Ramos (cell line): ENCODE data around the gene RASA2.

ENCODE experiments used
- in situ Hi-C: fragments of 300-500 bp; cut with MboI; formaldehyde crosslinking; loops from one replicate; pipeline ENCODE4 v1.14.3; 2022; ENCODE audit warnings: low sequenced_read_pairs; ENCODE audit not compliant: unreplicated experiment

RASA2 gene, protein sequence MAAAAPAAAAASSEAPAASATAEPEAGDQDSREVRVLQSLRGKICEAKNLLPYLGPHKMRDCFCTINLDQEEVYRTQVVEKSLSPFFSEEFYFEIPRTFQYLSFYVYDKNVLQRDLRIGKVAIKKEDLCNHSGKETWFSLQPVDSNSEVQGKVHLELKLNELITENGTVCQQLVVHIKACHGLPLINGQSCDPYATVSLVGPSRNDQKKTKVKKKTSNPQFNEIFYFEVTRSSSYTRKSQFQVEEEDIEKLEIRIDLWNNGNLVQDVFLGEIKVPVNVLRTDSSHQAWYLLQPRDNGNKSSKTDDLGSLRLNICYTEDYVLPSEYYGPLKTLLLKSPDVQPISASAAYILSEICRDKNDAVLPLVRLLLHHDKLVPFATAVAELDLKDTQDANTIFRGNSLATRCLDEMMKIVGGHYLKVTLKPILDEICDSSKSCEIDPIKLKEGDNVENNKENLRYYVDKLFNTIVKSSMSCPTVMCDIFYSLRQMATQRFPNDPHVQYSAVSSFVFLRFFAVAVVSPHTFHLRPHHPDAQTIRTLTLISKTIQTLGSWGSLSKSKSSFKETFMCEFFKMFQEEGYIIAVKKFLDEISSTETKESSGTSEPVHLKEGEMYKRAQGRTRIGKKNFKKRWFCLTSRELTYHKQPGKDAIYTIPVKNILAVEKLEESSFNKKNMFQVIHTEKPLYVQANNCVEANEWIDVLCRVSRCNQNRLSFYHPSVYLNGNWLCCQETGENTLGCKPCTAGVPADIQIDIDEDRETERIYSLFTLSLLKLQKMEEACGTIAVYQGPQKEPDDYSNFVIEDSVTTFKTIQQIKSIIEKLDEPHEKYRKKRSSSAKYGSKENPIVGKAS

DNA sequence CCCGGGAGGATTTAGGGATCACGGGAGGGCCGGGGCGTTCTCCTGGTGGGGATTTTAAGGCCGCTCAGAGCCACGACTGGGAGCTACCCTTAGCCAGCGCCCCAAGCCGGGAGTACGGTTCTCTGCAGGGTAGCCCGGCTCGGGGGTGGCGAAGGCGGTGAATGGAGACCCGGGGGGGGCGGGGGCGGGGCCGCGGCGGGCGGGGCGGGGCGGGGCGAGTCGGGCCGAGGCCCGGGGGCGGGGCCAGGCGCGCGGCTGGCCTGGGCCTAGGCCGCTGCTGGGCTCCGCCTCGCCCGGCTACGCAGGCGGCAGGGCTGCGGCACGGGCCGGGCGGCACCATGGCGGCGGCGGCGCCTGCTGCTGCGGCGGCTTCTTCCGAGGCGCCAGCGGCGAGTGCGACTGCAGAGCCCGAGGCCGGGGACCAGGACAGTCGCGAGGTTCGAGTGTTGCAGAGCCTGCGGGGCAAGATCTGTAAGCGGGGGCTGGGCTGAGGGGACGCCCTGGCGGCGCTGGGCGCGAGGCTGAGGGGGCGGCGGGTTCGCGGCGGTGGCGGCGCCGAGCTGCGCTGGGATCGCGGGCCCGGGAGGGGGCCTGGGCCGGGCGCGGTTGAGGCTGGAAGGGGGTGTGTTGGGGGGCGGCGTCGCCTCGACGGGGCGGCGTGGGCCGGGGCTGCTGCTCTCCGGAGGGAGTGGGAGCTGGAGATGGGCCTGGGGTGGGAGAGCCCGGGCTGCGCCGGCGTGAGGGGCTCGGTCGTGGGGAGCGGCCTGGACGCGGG, at the start of gene RASA2:
TSS of gene RASA2 (plus strand) at position 282 of the 775 bp plus-strand sequence. CDS start at position 339, 57 bp downstream.
- in situ Hi-C loops = no loop called here

DNA sequence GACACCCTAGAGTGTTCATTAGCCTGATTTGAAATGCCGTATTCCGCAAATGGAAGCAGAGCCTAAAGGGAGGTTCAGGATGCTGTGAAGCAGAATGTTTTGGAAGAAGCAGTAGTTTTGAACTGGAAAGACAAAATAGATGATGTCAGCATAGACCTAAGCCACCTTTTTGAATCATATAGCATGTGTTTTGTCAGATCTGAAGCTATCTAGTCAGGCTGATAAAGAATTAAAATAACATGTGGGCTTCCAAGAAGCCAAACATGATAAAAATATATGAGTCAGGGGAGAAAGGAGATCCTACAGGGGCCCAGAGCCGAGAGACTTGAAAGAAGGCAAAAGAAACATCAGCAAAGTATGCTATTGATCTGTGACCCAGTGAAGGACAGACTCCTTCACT, 47.2 kb upstream of the RASA2 start:
- in situ Hi-C loops = no loop called here

DNA sequence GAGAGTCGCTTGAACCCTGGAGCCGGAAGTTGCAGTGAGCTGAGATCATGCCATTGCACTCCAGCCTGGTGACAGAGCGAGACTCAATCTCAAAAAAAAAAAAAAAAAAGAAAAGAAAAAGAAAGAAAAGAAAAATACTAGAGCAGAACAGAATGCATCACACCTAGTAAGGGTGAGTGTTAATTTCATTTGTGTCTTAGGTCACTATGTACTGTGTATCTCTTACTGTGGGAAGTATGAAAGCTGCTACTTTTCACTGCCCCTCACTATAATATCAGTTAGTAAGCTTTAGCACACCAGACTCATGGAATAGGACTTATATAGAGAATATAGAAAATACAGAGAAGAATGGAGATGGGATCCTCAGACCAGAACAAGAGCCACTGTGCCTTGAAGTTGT, 45.9 kb upstream of the RASA2 start:
- in situ Hi-C loops = no loop called here

DNA sequence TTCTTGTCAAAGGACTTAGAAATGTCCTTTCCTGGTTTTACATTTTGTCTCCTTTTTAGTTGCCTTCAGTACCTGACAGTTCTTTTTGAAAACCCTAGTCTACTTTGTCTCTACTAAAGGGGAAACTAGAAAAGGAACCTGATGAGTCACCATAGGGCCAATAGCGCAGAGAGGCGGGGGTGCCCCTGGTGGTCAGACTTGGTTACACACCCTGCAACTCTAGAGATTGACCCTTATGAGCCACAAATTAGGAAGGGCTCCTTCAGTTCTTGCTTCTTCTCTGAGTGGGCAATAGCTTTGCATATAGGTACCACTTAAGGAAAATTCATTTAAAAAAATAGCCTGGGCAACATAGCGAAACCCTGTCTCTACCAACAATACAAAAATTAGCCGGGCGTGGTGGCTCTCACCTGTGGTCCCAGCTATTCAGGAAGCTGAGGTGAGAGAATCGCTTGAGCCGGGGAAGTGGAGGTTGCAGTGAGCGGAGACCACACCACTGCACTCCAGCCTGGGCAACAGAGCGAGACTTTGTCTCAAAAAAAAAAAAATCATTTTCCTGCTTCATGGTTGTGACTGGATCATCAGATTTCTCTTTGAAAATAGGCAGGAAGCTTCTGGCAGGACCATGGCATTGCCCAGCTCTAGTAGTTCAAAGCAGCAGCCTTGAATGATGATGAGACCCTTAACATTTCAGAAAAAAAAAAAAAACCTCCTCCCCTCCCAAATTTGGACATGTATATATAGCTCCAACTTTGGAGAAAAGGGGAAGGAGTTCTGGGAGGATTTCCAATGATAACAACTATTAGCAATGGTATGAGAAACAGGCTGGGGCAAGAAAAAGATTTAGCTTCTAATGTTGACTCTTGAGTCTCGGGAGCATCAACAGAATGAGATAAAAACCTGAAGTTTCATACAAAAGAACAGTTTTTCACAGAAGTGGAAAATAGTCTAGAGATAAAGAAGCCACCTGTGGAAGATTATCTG, 45.2 kb upstream of the RASA2 start:
- in situ Hi-C loops = no loop called here

DNA sequence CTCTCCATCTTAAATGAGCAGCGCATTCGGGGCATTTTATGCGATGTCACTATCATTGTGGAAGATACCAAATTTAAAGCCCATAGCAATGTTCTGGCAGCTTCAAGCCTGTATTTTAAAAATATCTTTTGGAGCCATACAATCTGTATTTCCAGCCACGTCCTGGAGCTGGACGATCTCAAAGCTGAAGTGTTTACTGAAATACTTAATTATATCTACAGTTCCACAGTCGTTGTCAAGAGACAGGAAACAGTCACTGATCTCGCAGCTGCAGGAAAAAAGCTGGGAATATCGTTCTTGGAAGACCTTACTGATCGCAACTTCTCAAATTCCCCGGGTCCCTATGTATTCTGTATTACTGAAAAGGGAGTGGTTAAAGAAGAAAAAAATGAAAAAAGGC, 44.4 kb upstream of the RASA2 start:
- in situ Hi-C loops = no loop called here

DNA sequence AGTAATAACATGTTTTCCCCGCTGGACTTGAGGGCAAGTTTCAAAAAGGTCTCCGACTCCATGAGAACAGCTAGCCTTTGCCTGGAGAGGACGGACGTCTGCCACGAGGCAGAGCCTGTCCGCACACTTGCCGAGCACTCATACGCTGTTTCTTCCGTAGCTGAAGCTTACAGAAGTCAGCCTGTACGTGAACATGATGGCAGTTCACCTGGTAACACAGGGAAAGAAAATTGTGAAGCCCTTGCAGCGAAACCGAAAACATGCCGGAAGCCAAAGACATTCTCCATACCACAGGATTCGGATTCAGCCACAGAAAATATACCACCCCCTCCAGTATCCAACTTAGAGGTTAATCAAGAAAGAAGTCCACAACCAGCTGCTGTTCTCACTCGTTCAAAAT, 43.9 kb upstream of the RASA2 start:
- in situ Hi-C loops = no loop called here

DNA sequence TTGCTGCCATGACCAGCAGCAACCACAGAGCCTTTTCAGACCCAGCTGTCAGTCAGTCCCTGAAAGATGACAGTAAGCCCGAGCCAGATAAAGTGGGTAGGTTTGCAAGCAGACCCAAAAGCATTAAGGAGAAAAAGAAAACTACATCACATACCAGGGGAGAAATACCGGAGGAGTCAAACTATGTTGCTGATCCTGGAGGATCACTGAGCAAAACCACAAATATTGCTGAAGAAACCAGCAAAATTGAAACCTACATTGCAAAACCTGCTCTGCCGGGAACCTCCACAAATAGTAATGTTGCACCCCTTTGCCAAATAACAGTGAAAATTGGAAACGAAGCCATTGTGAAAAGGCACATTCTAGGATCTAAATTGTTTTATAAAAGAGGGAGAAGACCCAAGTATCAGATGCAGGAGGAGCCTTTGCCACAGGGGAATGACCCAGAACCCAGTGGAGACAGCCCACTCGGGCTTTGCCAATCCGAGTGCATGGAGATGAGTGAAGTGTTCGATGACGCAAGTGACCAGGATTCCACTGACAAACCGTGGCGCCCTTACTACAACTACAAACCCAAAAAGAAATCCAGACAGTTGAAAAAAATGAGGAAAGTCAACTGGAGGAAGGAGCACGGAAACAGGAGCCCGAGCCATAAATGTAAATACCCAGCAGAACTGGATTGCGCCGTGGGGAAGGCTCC, 42.1 kb upstream of the RASA2 start:
- in situ Hi-C loops = no loop called here

DNA sequence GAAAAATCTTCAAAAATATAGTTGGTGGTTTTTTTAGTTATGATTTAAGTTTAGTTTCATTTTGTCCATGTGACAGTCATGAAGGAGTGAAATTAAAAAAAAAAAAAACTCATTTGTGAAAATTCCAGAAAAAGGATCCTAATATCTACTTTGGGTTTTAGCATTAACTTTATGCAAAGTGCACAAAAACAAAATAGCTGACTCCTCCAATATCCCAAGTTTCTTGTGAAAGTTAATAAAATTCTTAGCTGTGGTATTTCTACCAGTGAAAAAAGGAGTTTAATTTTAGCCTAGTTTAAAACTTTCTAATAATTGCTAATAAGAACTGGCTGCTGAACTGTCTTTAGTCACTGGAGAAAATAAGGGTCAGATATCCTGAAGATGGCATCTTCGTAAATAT, 40.8 kb upstream of the RASA2 start:
- in situ Hi-C loops = no loop called here

DNA sequence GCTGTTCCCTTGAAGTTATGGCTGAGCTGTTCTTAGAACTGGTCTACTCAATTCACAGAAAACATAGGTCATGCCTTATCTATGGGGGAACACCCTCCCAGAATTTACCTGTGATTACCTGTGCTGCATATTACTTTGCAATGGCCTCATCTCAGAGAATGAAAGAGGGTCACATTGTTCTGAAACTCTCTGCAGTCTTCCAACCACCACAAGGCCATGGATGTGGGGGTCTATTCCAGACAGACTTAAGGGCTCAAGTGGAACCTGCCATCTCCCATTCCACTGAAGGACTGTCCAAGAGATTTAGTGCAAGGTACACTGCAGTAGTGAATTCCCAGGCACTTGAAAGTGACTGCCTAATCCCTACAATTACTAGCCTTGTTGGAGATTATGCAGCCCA, 40.1 kb upstream of the RASA2 start:
- in situ Hi-C loops = no loop called here

DNA sequence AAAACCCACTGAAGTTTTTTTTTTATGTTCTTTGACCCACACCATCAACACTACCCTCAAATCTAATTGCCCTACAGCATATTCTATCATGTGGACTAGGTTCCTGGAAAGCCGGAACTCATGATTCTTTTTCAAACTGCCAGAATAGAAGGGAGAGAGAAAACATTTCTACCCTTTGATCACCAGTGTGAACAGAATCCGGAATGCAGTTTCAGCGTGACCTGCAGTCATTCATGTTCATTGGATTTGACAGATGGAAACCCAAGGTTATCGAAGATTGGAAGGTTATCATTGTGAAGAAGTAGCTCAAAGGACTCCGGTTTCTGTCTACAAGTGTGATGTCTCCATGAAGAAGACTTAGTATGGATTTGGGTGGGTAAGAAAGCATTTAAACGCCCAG, 39.4 kb upstream of the RASA2 start:
- in situ Hi-C loops = no loop called here

DNA sequence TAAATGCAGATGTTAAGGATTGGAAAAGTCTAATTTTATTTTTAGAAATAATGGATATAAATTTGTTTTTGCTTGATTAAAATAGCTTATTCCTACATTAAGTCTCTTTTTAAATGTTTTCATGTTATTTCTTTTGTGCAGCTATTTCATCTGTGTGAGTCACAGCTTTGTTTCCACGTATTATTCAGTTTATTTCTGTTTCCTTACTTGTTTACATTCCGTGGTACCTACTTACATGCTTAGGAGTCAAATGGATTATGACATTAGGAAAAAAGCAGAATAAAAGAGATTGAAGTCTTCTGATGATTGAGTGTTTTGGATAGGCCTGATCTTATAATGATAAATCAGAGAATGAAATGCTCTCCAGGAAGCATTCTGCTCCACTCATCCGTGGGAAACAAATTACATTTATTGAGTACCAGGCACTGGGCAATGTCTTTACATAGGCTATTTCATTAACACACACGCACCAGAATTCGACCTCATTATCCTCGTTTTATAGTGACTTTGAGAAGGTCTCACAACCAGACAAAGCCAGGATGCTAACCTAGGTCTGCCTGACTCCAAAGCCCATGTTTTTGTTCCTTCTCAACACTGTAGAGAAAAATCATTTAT, 38.1 kb upstream of the RASA2 start:
- in situ Hi-C loops = no loop called here

DNA sequence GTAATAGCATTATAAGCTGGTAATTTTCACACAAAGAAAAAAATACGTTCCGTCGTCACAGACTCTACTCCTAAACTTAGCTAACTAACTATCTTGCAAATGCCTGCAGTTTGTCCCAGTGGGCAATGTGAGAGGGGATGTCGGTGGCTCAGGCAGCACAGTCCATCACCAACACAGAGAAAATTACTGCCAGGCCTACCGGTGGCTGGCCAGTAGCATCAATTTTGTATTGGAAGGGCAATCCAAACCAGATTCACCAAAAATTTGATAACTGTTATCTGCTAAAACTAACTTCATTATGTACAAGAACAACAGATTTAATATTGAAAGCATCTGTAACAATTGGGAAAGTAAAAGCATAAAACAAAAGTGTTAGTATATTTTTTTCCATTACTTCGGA, 37.4 kb upstream of the RASA2 start:
- in situ Hi-C loops = no loop called here

DNA sequence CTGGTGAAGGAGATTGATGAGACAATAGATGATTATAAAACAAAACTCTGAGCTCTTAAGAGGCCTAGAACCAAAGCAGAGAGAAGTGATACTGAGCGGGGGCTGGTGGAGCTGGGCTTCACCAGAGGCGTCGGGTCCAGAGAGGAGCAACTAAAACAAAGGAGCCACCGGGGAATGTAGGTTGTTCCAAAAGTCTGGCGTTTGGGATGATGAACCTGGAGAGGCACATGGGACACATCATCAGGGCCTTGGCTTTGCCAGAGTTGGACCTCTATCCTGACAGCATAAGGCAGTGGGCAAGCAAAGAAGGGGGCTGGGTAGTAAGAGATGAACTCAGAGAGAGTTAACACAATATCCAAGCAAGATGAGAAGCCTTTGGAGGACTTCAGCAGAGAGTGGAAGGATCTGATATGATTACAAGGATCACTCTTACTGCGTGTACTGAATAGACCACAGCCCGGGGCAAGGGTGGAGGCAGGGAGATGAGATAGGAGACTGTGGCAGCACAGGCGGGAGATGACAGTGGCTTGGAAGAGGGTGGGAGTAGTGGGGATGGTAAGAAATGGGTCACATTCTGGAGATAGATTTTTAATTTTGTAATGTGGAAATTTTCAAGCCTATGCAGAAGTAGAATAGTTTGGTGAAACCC, 36.0 kb upstream of the RASA2 start:
- in situ Hi-C loops = loop anchor here (5.0 to 10.0 kb wide), 2 partner anchors 144 to 194 kb away; no protein-coding TSS in a partner anchor

DNA sequence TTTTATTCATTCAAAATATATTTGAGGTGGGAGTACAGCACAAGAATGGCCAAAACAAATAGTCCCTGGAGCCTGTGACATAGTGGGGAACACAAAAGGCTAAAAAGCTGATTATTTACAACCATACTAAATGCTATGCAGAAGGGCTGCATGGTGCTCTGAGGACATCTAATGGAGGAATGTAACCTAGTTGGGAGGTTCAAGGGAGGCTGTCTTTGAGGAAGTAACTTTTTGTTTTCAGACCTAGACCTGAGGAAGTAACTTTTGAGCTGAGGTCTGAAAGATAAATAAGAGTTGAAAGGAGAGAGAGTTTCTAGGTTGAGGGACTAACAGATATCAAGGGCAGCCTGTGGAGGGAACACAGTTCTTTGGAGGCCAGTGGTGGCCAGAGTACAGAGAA, 34.8 kb upstream of the RASA2 start:
- in situ Hi-C loops = loop anchor here (5.0 to 10.0 kb wide), 2 partner anchors 145 to 193 kb away; no protein-coding TSS in a partner anchor

DNA sequence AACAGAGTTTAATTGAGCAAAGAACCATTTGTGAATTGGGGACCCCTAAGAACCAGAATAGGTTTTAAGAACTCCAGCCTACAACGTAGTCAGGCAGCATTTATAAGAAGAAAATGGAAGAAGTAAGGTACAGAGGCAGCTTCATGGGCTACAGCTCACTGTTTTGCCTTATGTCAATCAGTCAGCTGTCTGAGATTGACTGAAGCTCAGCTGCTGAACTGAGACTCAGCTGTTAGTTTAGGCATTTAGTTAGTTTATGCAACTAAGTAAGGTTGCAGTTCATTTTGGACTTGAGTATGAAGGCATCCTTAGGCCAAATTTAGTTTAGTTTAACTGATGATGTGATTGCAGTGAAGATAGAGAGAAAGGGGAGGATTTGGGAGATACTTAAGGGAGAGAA, 34.1 kb upstream of the RASA2 start:
- in situ Hi-C loops = loop anchor here (5.0 to 10.0 kb wide), 2 partner anchors 145 to 192 kb away; no protein-coding TSS in a partner anchor

DNA sequence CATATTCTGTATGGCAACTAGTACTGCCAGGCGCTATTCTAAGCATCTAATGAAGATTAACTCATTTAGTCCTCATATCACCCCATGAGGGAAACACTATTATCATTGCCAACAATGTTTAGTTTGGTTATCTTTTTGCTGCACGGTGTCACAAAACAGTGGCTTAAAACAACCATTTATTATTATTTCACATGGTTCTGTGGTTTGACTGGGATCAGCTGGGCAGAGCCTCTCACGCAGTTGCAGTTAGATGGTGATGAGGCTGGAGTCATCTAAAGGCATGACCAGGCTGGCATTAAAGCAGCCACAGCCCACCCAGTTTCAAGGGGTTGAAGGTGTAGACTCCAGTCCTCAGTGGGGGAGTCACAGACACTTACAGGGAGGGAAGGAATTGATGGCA, 32.8 kb upstream of the RASA2 start:
- in situ Hi-C loops = loop anchor here (5.0 to 10.0 kb wide), 2 partner anchors 147 to 191 kb away; no protein-coding TSS in a partner anchor

DNA sequence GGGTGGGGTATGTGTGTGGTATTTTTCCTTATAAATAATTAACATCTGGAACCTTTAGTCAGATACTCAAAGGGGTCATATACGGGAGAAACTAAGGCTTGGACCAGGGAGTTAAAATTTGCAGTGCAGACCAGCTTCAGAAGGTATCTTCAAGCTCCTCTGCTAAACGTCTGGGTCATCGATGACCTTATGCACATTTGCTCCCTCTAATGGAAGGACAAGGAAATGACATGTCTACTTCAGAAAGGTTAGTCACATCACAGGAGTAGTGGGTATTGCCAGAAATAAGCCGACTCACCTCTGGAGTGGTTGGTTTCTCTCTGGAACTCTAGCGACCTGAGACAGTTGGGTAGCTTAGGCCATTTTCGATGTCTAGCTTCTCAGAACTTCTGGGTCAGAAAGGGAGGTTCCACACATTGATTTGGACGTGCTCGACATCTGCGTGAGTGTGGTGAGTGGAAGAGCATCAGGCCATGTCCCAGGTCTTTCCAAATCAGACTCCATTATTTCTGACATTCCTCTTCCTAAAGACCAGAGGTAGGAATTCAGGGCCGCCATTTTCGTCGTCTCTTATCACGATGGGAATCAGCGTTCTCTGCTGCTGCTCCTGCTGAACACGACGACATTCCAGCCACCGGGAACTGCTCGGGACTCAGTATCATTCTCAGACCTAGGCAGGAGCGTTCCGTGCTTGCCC, 31.8 kb upstream of the RASA2 start:
- in situ Hi-C loops = loop anchor here (5.0 to 10.0 kb wide), 2 partner anchors 148 to 190 kb away; no protein-coding TSS in a partner anchor
